Nephron progenitor cell (in vitro differentiated cells): ENCODE data around the gene NASP.
A peak's percentile ranks its signal among the peaks of the same experiment; 100 is the strongest.

Experiments used
- DNase-seq: peaks from one replicate; pipeline ENCODE4 v3.0.0; 2021
- H3K27ac Mint-ChIP-seq: 2 replicates; pipeline ENCODE4 v1.8.0; 2021; ENCODE audit warnings: mild to moderate bottlenecking, moderate library complexity, mixed read lengths
- H3K27me3 Mint-ChIP-seq: 2 replicates; pipeline ENCODE4 v1.8.0; 2021; ENCODE audit warnings: mild to moderate bottlenecking, low read depth, mixed read lengths; ENCODE audit not compliant: poor library complexity
- H3K36me3 Mint-ChIP-seq: 2 replicates; pipeline ENCODE4 v1.8.0; 2021; ENCODE audit warnings: low read depth, mixed read lengths
- H3K4me1 Mint-ChIP-seq: 2 replicates; pipeline ENCODE4 v1.8.0; 2021; ENCODE audit warnings: mixed read lengths
- H3K4me3 Mint-ChIP-seq: 2 replicates; pipeline ENCODE4 v1.8.0; 2021; ENCODE audit warnings: mild to moderate bottlenecking, moderate library complexity, mixed read lengths
- H3K9me3 Mint-ChIP-seq: 2 replicates; pipeline ENCODE4 v1.8.0; 2021; ENCODE audit warnings: mild to moderate bottlenecking, moderate library complexity, mixed read lengths
- CTCF ChIP-seq: fragments of 200-600 bp; sonication (generic); IDR thresholded peaks from 2 replicates; pipeline ENCODE4 v1.5.0; 2021; ENCODE audit warnings: antibody characterized with exemption

NASP gene

GRCh38 chr1:45543581-45544417 lies 40.0 kb upstream of the NASP start:
- no peaks in the 10 kb centered on the region for H3K36me3 Mint-ChIP-seq
- no peaks in the 10 kb centered on the region for H3K9me3 Mint-ChIP-seq
- peaks cover 19% of the 10 kb centered on the region for H3K4me1 Mint-ChIP-seq
- peaks cover 17% of the 10 kb centered on the region for H3K27me3 Mint-ChIP-seq
- no peak for TF ChIP-seq CTCF
- H3K4me3 Mint-ChIP-seq, result no peak overlapping the region
- peak overlapping the region; percentile 22 for H3K27ac Mint-ChIP-seq
- peak; percentile 39 for DNase-seq

GRCh38 chr1:45544530-45544929 lies 39.3 kb upstream of the NASP start:
- no peak for DNase-seq
- Mint-ChIP-seq H3K4me3 (no peak overlapping the region), H3K9me3 (no peaks in the 10 kb centered on the region), H3K27ac (no peak overlapping the region), H3K36me3 (no peaks in the 10 kb centered on the region), H3K4me1 (peaks cover 19% of the 10 kb centered on the region), H3K27me3 (peaks cover 17% of the 10 kb centered on the region)
- no peak for TF ChIP-seq CTCF

- Mint-ChIP-seq H3K9me3 (no peaks in the 10 kb centered on the region), H3K27me3 (peaks cover 17% of the 10 kb centered on the region), H3K4me3 (no peak overlapping the region), H3K27ac (no peak overlapping the region), H3K36me3 (no peaks in the 10 kb centered on the region), H3K4me1 (peaks cover 19% of the 10 kb centered on the region)
- no peak for DNase-seq
- TF ChIP-seq CTCF, result no peak
Observed at GRCh38 chr1:45545019-45545493, 38.8 kb upstream of the NASP start.

- DNase-seq, result no peak
- no peak overlapping the region for H3K4me3 Mint-ChIP-seq
- peaks cover 17% of the 10 kb centered on the region for H3K27me3 Mint-ChIP-seq
- peaks cover 20% of the 10 kb centered on the region for H3K4me1 Mint-ChIP-seq
- TF ChIP-seq CTCF, result no peak
- no peaks in the 10 kb centered on the region for H3K36me3 Mint-ChIP-seq
- no peaks in the 10 kb centered on the region for H3K9me3 Mint-ChIP-seq
- H3K27ac Mint-ChIP-seq, result no peak overlapping the region
Observed at GRCh38 chr1:45545553-45546310, 38.1 kb upstream of the NASP start.

GRCh38 chr1:45550401-45551351 lies 33.2 kb upstream of the NASP start, which contains the start of gene AKR1A1:
Gene AKR1A1 (plus strand): TSS chr1:45550826. CDS start chr1:45561795, 10,969 bp downstream.
- peak within 1 kb of the TSS; percentile 97 for H3K27ac Mint-ChIP-seq
- no peak for TF ChIP-seq CTCF
- peaks cover 24% of the 10 kb centered on the region for H3K4me1 Mint-ChIP-seq
- peak within 1 kb of the TSS; percentile 98 for H3K4me3 Mint-ChIP-seq
- no peaks in the 10 kb centered on the region for H3K9me3 Mint-ChIP-seq
- DNase-seq, result peak; percentile 79
- peaks cover 12% of the 10 kb centered on the region for H3K27me3 Mint-ChIP-seq
- H3K36me3 Mint-ChIP-seq, result peaks cover 12% of the 10 kb centered on the region
